ENCODE data around the gene UROC1. TPM values are rescaled to one million over a fixed set of nuclear protein-coding genes. Genes with fewer than 3 reads are reported as not detected.

UROC1 gene
- total RNA-seq, 6 donors from 2014 or later = not detected

DNA sequence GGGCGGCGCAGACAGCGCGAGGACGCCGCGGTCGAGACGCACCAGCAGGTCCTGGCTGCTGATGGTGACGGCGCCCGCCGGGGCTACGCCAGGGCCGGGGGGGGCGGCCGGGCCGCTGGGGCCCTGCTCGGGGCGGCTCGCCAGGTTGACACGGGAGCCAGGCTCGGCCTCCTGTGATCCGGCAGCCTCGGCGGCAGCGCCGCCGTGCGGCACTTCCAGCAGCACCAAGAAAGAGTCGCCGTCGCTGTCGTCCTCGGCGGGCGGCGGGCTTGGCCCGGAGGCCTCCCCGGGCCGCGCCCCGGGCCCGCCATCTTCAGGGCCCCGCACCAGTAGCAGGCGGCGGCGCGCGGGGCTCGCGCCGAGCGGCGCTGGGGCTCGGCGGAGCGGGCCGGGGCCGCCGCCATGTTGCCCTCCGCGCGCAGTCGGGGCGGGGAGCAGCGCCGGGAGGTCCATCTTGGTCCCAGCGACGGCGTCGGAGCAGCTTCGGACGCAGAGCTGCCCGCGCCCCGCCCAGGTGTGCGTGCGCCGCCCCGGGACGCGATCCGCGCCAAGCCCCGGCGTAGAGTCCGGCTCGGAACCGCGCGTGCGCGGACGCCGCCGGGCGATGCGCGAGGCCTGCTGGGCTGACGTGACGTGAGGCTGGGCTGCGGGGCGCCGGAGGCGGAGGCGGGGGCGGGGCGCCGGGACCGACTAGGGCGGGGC is 42.0 kb downstream of the UROC1 start, which contains the start of gene ZXDC:
TSS of gene ZXDC (minus strand) at position 479 of the 702 bp plus-strand sequence. CDS start at position 453, 26 bp downstream.
- TF ChIP-seq POLR2AphosphoS5 (IDR thresholded peaks at IDR 0.05) (peak; percentile 50 to 57), EP300 (IDR thresholded peaks at IDR 0.05) (peak in 1 of 4 donors; percentile 8), POLR2A (IDR thresholded peaks at IDR 0.05) (peak in 3 of 4 donors; percentile 72 to 94 (median 86)), CTCF (IDR thresholded peaks at IDR 0.05) (peak in 5 of 6 experiments; percentile 30 to 75 (median 57))
- Histone ChIP-seq H3K36me3 (peaks cover 4 to 13% (median 6%) of the 10 kb centered on the region in 4 donors), H3K4me1 (peaks cover 41 to 54% (median 47%) of the 10 kb centered on the region in 4 donors), H3K4me3 (peak within 1 kb of the TSS; percentile 67 to 80 (median 75)), H3K9me3 (no peaks in the 10 kb centered on the region), H3K27ac (peak within 1 kb of the TSS; percentile 94 to 99 (median 94)), H3K27me3 (no peaks in the 10 kb centered on the region)
- peak; percentile 90 to 92 for ATAC-seq (ENCODE audit: low FRiP score in 2 of 2)
- DNase-seq = peak; percentile 96 to 100
- no CpG with 5 or more reads among the region's 112 CpGs for WGBS, 2 donors

GRCh38 chr3:126474498-126475412 is 42.8 kb downstream of the UROC1 start:
- ATAC-seq (ENCODE audit: low FRiP score in 2 of 2) (peak; percentile 1), DNase-seq (peak; percentile 64 to 92)
- TF ChIP-seq POLR2A (IDR thresholded peaks at IDR 0.05) (peak in 1 of 4 donors; percentile 38), POLR2AphosphoS5 (IDR thresholded peaks at IDR 0.05) (peak in 1 of 2 donors; percentile 18), EP300 (IDR thresholded peaks at IDR 0.05) (no peak), CTCF (IDR thresholded peaks at IDR 0.05) (peak in 3 of 6 experiments; percentile 16 to 57 (median 21))
- H3K4me1 ChIP-seq = peaks cover 45 to 58% (median 50%) of the 10 kb centered on the region in 4 donors
- WGBS, 2 donors = 17 to 21% methylated on average over 19 to 29 of the region's 72 CpGs
- peaks cover 12 to 21% (median 14%) of the 10 kb centered on the region in 4 donors for H3K36me3 ChIP-seq
- no peaks in the 10 kb centered on the region for H3K9me3 ChIP-seq
- peak overlapping the region; percentile 67 to 80 (median 75) for H3K4me3 ChIP-seq
- peak overlapping the region; percentile 91 to 99 (median 94) for H3K27ac ChIP-seq
- no peaks in the 10 kb centered on the region for H3K27me3 ChIP-seq

DNA sequence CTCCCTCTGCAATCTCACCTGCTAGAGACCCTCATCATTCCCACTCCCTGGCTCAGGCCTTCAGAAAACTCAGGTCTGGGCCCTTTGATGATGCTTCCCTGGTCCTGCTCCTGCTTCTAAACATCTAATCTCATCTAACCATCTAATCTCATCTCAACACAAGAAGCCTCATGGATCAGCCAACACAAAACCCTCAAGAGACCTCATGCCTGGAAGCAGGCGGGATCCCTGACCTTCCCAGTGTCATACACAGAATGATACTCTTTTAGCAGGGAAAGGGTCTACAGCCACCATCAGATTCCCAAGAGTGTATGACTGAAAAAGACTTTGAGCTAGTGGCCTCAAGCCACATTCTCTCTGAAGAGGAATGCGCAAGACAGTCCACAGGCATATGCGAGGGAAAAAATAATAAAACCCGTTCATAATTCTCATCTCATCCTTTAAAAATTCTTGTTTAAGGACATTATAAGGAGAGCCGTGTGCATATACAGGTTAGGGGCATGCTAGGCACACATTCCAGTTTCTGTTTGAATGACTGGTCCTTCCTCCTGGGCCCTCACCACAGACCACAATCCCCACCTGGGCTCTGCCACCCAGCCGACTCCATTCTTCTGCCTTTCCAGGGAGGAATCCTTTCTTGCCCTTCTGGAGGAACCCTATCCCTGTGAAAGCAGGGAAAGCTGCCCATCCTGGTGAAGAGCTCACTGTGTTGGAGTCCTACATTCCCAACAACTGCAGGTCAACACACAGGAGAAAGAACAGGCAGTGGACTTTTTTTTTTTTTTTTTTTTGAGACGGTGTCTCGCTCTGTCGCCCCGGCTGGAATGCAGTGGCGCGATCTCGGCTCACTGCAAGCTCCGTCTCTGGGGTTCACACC is 44.0 kb downstream of the UROC1 start:
- ATAC-seq (ENCODE audit: low FRiP score in 2 of 2) (no peak), DNase-seq (no peak)
- TF ChIP-seq POLR2A (IDR thresholded peaks at IDR 0.05) = no peak
- no peak for TF ChIP-seq EP300 (IDR thresholded peaks at IDR 0.05)
- no peak for TF ChIP-seq CTCF (IDR thresholded peaks at IDR 0.05)
- no peak for TF ChIP-seq POLR2AphosphoS5 (IDR thresholded peaks at IDR 0.05)
- WGBS, 2 donors = 69 to 80% methylated on average over 14 of the region's 14 CpGs
- H3K9me3 ChIP-seq = no peaks in the 10 kb centered on the region
- H3K4me1 ChIP-seq = peaks cover 56 to 66% (median 61%) of the 10 kb centered on the region in 4 donors
- H3K27me3 ChIP-seq = no peaks in the 10 kb centered on the region
- peaks cover 12 to 33% (median 27%) of the 10 kb centered on the region in 4 donors for H3K36me3 ChIP-seq
- H3K4me3 ChIP-seq = peak overlapping the region in 2 of 4 donors; percentile 71 to 80
- H3K27ac ChIP-seq = peak overlapping the region; percentile 61 to 99 (median 72)

All from upper lobe of left lung (tissue), 6 donors.